Lung microvascular endothelial cell (primary cell): Measurements from ENCODE around the gene NIPAL3. TPM values are rescaled to one million over a fixed set of nuclear protein-coding genes. Genes with fewer than 3 reads are reported as not detected.
"Not testable (repeated sequence)": the region's sequence is repeated elsewhere in the genome, so short reads cannot be mapped to it uniquely, and the experiment has no call there.

Experiments used
- DNase-seq, 2 donors: peaks; one replicate each; pipeline versions ENCODE4 v3.0.0 to v3.0.0-alpha.2; 2010; ENCODE audit warnings: low read depth in 2 of 2
- total RNA-seq: library from RNA; depleted of rRNA; stranded (reverse); fragments of >200 nt; gene quantifications from 2 replicates; pipeline ENCODE4 v1.2.1, GENCODE V29; 2014

The NIPAL3 gene
- total RNA-seq, 1 donor from 2014 or later, result 18.5 TPM

DNA sequence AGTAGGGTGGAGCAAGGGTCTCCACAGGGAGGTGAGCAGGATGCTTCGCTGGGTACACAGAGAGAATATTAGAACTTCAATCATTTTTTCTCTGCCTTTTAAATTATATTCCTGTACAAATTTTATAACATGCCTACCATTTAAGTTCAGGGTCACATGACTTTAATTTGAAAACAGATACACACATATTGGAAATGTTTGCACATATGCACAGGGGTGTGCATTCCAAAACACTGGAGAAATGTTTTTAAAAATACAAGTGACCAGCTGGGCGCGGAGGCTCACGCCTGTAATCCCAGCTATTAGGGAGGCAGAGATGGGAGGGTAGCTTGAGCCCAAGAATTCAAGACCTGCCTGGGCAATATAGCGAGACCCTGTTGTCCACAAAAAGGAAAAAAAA is 39.7 kb downstream of the NIPAL3 start:
- no peak for DNase-seq

DNA sequence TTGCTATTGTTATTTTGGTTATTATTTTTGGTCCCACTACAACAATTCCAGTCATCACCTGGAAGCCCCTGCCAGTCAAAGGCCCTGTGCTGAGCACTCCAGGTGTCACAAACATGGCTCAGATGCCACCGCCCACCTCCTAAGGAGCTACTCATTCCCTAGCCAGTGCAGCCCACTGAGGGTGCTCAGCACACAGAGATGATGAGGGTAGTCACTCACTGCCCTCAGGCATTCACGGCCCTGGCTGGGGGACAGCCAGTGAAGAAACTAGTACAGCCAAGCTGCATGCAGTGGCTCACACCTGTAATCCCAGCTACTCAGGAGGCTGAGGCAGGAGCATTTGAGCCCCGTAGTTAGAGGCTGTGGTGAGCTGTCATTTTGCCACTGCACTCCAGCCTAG is 42.3 kb downstream of the NIPAL3 start:
- no peak for DNase-seq

DNA sequence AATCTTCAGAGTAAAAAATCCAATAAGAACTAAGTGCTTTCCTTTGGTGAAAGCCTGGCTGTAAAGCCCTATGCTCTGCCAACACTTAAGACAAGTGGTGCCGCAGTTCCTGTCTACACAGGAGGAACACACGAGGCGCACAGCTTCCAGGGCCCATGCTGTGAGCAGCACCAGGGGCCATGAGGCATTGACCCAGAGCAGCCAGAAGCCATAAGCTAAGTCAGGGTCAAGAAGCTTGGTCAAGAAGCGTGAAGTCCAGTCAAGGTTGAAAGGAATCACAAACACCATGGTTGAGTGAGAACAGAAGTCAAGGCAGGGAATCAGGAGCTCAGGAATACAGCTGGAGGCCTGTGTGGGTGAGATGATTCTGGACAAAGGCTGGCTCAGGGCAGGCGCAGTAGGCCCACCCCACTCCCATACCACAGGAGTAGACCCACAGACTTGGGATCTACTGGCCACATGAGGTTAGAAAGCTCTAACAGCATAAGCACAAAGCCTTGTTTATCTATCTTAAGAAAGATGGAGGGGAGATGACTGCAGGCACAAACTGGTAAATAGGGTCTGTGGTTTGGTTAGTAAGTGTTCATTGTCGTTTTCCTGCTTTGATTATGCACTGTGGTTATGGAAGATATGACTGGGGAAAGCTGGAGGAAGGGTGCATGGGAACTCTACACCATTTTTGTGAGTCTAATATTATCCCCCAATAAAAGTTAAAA is 44.1 kb downstream of the NIPAL3 start:
- no peak for DNase-seq

DNA sequence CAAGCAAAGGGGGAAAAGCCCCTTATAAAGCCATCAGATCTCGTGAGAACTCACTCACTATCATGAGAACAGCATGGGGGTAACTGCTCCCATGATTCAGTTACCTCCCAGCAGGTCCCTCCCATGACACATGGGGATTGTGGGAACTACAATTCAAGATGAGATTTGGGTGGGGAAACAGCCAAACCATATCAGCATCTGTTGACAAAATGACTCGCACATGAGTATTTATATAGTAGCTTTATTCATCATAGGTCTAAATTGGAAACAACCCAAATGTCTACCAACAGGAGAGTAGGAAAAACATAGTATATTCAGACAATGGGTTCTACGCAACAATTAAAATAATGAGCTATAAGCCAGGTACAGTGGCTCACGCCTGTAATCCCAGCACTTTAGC is 46.5 kb downstream of the NIPAL3 start:
- DNase-seq, result not testable (repeated sequence)

DNA sequence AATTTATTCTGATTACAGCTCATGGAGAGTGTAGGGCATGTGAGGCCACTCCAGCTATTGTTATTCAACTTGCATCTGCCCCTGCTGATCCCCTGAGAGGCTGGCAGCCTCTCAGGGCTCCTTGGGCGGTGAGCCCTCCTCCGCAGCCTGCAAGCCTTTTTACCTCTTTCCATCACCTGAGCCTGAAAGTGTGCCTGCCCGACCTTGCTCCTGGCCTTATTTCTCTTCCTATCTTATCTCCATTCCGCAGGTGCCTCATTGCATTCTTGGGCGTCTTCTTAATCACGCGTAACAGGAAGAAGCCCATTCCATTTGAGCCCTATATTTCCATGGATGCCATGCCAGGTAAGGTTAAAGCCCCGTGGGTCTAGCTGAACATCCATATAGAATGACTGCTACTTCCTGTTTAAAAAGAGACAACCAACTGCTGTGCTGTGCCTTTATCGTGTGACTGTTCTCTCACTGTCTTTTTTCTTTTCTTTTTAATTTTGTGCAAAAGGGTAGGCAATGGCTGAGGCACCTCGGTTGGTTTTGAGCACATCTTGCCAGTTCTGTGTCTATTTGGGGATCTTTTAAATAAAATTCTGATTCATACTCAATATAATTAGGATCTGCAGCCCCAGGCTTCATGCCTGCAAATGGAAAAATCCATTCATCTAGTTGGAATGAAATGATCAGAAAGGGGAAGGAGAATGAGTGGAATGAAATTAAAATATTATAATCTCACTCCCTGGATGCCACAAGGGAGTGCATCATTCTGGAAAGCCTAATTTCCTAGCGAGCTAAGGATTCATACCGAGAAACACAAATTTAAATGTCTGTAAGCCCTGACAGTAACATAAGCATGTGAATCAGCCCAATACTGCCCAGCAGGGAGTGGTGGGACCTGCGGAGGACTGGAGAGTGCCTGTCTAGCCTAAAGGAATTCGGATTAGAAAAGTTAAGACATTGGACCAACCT is 48.5 kb downstream of the NIPAL3 start:
- DNase-seq, result no peak

DNA sequence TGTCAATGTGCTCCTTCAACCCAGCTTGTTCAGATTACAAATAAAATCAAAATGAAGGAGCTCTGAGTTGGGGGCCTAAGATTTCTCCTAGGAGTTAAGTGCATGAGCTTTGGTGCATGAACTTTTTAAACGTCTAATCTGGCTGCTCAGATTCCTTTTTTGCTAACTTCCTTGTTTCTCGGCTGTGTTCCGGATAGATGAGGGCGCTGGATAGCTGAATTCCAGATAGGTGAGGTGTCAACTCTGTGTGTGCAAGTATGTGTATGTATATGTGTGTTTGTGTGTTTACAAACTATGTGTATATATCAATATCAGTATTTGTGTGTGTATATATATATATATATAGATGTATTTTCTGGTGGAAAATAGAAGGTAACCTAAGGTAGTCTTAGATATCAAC is 49.5 kb downstream of the NIPAL3 start:
- no peak for DNase-seq

DNA sequence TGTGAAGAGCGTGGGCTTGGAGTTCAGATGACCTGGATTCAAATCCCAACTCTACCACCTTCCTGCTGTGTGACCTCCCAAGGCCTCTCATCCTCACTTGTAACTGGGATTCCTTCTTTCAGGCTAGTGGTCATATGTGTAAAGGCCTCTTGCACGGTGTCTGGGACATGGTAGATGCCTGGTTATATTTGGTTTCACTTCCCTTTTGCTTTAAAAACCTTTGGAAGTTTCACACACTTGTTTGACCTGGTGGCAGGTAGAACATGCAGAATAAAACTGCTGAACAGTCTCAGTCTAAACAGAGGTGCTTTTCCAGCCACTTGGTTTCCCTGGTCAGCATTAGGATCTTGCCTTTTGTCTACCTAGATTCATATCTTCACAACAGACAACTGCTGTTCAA is 50.0 kb downstream of the NIPAL3 start:
- no peak for DNase-seq

DNA sequence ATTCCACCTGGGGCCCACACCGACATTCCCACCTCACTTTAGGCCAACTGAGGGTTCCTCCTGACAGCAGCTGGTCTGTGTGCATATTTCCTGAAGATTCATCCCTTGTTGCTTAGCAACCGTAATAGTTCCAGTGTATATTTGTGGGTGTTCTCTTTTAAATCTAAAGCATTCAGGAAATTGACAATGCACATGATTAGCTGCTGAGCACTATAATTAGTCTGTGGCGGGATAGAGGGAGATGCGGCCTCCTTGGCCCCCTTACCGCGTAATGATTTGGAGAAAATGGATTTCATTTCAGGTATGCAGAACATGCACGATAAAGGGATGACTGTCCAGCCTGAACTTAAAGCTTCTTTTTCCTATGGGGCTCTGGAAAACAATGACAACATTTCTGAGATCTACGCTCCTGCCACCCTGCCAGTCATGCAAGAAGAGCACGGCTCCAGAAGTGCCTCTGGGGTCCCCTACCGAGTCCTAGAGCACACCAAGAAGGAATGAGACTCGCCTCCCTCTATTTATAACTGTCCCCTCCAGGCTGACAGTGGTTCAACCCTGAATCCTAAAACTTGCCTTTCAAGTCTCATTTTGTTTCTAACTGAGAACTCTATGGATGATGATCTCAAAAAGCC is 53.2 kb downstream of the NIPAL3 start:
- peak; percentile 8 to 12 for DNase-seq

DNA sequence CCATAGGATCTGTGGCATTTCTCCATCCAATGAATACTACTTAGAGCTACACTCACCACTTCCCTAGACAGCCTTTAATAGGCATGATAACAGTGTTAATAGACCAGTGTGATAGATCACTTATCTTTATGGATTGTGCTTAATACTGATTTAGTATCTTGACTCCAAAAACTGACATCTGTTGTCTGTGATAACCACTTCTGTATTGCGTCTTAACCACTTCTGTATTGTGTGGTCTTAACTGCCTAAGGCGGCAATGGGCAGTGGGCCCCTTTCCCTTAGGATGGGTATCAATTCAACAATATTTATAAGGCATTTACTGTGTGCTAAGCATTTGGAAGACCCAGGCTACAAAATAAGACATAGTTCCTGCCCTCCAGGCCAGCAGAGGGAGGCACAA is 55.0 kb downstream of the NIPAL3 start:
- DNase-seq, result no peak

DNA sequence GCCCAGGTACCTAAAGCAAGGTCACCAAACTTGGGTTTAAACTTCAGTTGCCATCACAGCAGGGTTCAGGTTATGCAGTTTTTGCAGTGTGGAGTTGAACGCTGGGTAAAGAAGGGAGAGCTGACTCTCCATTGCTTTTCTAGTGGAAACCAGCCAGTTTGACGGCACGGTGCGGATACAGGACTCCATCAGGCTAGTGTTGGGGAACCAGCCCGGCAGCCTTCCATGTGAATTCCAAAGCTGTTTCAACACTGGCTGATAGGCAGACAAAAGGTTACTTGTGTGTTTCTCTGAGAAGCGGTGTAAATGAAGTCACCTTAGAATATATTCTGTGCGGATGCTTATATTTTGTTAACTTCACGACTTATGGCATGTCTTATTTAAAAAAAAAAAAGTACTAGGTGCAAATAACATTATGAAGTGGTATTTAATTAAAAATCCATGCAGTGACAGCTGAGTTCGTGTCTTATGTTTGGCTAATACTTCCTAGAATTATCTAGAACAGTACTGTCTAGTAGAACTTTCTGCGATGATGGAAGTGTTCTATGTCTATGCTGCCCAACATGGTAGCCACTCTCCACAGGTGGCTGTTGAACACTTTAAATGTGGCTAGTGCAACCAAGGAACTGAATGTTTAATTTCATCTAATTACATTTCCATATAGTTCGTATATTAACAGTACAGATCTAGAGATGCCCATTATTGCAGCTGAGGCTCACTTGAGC is 57.1 kb downstream of the NIPAL3 start:
- no peak for DNase-seq

DNA sequence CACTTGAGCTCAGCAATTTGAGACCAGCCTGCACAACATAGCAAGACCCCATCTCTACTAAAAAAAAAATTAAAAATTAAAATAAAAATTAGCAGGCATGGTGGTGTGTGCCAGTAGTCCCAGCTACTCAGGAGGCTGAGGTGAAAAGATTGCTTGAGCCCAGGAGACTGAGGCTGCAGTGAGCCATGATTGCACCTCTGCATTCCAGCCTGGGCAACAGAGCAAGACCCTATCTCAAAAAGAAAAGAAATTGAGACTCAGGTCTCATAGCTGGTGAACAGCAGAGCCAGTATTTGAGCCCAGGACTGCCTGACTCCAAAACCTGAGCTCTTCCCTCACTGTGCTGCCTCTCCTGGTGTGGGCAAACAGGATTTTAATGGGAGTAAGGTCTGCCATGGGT is 58.6 kb downstream of the NIPAL3 start:
- no peak for DNase-seq

DNA sequence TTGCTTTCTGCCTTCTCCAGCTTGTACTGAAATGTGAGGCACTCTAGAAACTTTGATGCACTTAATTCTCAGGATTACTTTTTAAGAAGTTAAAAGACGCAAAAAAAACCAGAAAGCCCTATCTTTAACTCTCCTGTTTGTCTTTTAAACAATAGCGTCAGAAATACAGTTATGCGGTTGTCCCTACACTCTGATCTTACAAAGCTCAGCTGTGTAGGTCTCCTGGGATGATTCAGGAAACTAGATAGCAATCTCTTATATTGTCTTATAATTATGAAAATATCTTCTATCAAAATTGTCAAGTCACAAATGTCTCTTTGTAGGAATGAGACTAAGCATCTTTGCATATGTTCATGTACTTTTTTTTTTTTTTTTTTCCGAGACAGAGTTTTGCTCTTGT is 60.1 kb downstream of the NIPAL3 start:
- DNase-seq, result no peak

DNA sequence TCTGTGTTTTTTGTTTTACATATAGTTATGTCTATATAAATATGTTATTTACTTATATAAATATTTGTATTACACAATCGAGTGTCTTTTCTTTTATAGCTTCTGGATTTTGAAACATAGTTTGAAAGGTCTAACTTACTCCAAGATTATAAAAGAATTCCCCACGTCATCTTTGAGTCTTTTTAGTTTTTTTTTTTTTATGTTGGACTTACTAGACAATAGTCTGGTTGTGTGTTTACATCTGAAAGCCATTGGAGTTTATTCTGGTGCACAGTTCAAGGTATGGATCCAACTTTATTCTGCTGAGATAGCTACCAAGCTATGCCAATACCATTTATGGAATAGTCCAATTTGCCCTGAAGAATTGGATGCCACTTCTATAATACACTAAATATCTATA is 61.0 kb downstream of the NIPAL3 start:
- no peak for DNase-seq

DNA sequence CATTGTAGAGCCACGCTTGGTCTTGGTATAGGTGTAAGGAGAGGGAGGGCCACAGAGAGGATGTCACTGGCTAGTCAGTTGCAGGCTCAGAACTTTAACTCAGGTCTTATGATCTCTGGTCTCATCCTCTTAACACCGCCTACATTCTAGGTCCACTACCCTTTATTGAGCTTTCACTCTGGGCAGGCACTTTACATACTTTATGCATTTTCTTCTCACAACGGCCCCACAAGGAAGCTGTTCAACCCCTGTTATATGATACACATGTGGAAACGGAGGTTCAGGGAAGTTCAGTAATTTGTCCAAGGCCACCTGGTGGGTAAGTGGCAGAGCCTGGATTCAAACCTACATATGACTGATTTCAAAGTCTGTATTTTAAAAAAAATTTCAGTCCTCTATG is 61.7 kb downstream of the NIPAL3 start:
- DNase-seq, result no peak

DNA sequence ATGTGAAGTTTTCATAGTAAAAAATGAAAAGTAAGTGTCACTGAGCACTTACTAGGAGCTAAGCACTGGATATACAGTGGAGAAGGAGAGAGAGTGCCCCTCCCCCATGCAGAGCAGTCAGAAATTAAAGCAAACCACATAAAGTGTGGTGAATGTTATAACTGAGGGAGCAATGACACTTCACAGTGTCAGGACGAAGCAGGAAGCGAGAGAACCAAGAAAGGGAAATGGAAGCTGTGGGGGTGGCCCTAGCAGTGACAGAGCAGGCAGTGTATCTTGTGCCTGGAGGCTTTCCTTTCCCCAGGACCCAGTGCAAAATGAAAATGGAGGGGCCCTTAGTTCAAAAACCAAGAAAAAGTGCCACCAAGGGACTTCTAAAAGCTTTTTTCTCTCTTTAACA is 65.5 kb downstream of the NIPAL3 start:
- peak in 1 of 2 donors; percentile 8 for DNase-seq

DNA sequence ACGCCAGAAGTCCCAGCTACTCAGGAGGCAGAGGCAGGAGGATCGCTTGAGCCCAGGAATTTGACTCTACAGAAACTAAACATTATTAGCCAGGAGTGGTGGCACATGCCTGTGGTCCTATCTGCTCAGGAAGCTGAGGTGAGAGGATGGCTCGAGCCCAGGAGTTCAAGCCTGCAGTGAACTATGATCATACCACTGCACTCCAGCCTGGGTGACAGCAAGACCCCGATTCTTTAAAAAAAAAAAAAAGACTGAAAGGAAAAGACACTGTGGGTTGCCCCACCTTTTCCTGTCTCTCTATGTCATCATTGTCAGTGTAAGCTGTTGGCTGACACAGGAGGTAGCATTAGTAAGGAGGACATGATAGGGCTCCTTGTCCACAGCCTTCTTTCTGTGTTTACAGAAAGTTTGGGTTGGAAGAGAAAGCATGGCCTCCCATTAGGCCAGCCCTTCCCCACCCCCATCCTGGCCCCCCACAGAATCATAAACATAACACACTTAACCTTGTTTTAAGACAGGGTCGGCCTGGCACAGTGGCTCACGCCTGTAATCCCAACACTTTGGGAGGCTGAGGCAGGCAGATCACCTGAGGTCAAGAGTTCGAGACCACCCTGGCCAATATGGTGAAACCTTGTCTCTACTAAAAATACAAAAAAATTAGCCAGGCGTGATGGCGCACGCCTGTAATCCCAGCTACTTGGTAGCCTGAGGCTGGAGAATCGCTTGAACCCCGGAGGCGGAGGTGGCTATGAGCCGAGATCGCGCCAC is 66.4 kb downstream of the NIPAL3 start:
- no peak for DNase-seq

DNA sequence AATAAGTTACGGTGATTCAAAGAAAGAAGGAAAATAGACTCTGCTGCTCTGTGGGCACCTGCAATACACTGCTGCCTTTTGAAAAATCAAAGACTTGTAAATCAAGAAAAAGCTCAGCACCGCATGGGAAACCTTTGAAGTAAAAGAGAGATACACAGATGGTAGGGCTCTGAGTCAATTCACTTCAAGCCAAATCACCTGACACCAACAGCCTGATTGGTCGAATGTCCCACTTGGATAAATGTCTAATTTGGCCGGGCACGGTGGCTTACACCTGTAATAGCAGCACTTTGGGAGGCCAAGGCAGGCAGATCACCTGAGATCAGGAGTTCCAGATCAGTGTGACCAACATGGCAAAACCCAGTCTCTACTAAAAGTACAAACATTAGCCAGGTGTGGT is 67.8 kb downstream of the NIPAL3 start:
- no peak for DNase-seq

DNA sequence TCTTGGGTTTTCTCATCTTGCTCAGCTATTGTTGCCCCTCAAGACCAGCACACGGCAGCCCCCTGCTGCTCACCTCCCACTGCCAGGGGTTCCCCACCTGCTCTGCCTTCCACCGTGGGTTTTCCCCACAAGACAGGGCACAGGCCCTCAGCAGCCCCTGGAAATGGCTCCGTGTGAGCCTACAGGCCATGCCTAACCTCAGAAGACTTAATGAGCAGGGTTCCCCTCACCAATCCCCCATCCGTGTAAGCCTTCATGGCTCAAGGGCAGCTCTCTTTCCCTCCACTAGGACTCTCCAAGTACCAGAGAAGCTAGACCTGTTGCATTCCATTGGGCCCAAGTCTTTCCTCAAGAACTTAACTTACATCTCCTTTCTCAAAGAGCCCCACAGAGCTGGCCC is 68.6 kb downstream of the NIPAL3 start:
- DNase-seq, result no peak

DNA sequence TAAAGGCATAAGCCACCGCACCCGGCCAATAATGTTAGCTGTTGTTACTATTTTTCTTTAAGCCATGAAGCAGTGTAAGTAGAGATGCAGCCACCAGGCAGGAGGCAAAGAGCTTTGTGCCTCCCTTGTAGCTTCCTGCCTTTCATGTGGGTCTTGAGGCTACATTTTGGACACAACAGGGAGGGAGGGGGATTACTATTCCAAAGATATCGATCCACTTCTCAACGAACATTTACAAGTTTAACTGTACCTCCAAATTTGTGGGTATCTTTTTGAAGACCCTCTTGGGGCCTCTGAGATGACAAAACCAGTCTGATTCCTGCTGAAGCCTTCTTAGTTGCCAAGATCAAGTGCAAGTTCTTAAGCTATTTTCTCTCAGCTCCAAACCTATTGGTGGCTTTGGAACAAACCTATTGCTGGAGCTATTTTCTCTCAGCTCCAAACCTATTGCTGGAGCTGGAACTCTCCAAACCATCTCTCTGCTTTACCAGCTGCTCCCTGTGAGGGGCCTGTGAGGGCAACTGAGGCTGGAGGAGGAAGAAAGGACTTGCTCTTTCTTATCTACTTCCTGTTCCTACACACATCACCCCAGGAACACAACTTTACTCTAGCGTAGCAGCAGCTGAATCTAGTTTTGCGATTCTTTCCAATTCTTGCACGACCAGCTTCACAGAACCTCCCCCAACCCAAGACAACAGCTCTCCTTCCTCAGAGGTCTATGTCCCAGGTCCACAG is 70.9 kb downstream of the NIPAL3 start:
- no peak for DNase-seq

DNA sequence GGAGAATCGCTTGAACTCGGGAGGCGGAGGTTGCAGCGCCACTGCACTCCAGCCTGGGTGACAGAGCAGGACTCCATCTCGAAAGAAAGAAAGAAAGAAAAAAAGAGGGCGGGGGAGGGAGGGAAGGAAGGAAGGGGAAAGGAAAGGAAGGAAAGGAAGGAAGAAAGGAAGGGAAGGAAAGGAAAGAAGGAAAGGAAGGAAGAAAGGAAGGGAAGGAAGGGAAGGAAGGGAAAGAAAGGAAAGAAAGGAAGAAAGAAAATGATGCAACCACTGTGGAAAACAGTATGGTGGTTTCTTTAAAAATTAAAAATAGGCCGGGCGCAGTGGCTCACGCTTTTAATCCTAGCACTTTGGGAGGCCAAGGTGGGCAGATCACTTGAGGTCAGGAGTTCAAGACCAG is 71.9 kb downstream of the NIPAL3 start:
- DNase-seq, result no peak
